C4-2B (cell line): ENCODE results near the gene BRAF.

Source experiments
- H3K27ac ChIP-seq: fragments of 450-650 bp; 2 replicates; pipeline ENCODE4 v1.5.1; 2017
- ZFX ChIP-seq: fragments of 450-650 bp; IDR thresholded peaks from 2 replicates; pipeline ENCODE4 v1.6.1; 2017
- TF ChIP-seq, protein P1 (sequence below): fragments of 450-650 bp; conservative IDR thresholded peaks from 2 replicates; pipeline ENCODE4 v1.5.1; 2017; ENCODE audit warnings: mild to moderate bottlenecking

Gene BRAF

DNA sequence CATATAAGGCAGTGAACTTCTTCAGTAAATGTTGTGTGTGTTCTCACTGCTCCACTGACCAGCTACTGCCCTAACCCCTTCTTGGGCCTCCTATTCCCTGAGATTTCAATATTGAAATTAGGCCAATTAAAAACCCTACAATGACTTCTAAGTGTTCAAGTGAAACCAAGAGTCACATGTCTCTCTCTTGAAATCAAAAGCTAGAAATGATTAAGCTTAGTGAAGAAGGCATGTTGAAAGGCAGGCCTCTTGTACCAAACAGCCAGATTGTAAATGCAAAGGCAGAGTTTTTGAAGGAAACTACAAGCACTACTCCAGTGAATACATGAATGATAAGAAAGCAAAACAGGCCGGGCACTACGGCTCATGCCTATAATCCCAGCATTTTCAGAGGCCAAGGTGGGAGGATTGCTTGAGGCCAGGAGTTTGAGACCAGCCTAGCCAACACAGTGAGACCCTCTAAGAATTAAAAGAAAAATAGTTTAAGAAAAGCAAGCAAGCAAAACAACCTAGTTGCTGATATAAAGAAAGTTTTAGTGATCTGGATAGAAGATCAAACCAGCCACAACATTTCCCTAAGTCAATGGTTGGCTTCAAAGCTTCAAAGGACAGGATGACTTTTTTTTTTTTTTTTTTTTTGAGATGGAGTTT, 22.3 kb downstream of the BRAF start:
- TF ChIP-seq, protein P1, sequence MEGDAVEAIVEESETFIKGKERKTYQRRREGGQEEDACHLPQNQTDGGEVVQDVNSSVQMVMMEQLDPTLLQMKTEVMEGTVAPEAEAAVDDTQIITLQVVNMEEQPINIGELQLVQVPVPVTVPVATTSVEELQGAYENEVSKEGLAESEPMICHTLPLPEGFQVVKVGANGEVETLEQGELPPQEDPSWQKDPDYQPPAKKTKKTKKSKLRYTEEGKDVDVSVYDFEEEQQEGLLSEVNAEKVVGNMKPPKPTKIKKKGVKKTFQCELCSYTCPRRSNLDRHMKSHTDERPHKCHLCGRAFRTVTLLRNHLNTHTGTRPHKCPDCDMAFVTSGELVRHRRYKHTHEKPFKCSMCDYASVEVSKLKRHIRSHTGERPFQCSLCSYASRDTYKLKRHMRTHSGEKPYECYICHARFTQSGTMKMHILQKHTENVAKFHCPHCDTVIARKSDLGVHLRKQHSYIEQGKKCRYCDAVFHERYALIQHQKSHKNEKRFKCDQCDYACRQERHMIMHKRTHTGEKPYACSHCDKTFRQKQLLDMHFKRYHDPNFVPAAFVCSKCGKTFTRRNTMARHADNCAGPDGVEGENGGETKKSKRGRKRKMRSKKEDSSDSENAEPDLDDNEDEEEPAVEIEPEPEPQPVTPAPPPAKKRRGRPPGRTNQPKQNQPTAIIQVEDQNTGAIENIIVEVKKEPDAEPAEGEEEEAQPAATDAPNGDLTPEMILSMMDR = no peak
- TF ChIP-seq ZFX = no peak

DNA sequence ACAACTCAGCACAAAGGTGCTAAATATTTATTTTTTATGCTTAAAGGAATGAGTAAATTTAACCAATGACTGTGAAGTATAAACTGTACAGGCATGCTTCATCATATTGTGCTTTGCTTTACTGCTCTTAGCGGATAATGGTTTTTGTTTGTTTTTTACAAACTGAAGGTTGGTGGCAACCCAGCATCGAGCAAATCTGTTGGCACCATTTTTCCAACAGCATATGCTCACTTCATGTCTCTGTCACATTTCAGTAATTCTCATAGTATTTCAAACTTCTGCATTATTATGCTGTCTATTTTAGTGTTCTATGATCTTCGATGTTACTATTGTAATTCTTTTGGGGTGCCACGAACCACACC, 22.8 kb downstream of the BRAF start:
- no peak overlapping the region for H3K27ac ChIP-seq
- no peak for TF ChIP-seq ZFX
- TF ChIP-seq, protein P1 = no peak

More for the DNA sequence above, 22.3 kb downstream of the BRAF start:
- no peak overlapping the region for H3K27ac ChIP-seq

DNA sequence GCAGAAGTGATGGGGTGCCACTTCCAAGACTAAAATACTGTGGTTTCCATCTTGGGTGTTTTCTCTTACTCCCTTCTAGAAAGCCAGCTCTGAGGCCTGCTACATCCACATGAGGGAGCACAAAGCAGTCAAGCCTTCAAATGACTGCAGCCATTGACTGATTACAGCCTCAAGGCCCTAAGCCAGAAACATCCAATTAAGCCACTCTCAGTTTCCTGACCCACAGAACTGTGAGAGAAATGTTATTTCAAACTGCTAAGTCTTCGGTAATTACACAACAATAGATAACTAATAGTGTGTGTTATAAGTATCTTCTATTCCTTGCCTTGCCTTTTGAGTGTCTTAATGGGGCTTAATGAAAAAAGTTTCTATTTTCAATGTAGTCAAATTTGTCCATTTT, 24.8 kb downstream of the BRAF start:
- no peak for TF ChIP-seq ZFX
- TF ChIP-seq, protein P1 = no peak
- no peak overlapping the region for H3K27ac ChIP-seq

DNA sequence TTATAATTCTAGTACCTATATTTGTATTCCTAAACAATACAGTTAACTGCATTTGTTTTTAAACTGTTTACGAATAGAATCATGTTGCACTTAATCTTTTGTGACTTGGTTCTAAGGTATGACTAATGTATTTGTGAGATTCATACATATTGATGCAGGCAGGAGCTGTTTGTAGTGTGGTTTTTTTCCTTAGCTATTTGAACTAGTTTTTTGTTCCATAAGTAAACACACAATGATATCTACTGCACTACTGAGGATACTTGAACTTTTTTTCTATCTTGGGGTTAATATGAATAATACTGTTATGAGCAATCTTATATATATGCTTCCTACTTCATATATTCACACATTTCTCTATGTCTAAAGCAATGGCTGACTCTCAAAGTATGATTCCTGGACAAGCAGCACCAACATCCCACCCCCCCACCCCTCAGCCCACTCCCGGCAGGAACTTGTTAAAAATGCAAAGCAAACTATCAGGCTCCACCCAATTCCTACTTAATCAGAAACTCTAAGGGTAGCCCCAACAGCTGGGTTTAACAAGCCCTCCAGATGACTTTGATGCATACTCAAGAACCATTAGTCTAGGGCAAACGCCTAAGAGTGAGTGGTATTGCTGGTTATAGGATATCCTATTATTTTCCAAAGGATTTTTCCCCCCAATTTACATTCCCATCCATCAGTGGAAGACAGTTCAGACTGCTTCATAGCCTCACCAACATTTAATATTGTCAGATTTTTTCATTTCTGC, 25.8 kb downstream of the BRAF start:
- no peak overlapping the region for H3K27ac ChIP-seq
- TF ChIP-seq, protein P1 = no peak
- no peak for TF ChIP-seq ZFX

DNA sequence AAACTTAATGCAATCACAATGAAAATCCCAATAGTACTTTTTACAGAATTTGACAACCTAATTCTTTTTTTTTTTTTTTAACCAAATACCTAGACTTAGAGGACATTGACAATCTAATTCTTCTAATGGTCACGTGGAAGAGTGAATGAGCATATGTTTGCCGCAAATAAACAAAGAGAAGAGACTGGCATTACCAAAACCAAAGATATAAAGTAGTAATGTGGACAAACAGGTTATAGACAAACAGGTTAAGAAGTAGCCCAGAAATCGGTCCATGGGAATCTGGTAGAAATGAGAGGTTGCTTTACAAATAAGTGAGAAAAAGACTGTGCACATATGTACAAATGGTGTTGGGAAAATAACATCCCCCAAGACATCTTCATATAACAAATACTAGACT, 27.7 kb downstream of the BRAF start:
- no peak overlapping the region for H3K27ac ChIP-seq
- TF ChIP-seq ZFX = no peak
- TF ChIP-seq, protein P1 = no peak

DNA sequence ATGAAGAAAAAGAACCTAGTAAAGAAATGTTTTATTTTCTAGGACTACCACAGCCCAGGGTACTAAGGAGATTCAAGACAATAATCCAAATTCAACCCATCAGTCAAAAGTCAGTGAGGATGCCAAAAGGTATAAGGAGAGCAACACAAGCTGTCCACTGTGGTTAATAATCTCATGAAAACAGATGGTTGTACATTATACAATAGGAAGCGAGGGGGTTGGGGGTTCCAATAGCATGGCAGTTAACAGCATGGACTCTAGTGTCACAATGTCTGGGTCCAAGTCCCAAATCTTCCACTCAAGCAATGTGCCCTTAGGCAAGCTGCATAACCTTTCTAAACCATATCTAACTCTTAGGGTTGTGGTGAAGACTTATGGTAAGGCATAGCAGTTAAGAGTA, 35.1 kb downstream of the BRAF start:
- TF ChIP-seq, protein P1 = no peak
- no peak for TF ChIP-seq ZFX

DNA sequence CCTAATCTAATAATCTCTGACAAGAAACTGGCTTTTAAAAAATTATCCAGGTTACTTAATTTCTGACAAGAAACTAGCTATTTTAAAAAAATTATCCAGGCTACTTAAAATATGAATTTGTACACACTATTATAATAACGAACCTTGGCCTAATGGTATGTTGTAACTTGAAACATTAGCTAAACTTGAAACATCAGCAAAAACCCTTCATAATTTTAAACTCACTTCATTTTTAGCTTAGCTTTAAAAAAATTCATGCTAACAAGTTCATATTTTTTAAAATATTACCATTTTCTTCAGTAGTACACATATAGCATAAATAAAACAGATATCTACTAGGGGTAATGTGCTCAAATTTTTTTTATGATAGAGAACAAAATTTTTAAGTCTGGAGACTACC, 35.6 kb downstream of the BRAF start:
- TF ChIP-seq, protein P1 = no peak
- TF ChIP-seq ZFX = no peak
- no peak overlapping the region for H3K27ac ChIP-seq

More for the DNA sequence above, 35.1 kb downstream of the BRAF start:
- no peak overlapping the region for H3K27ac ChIP-seq
